ENCODE results near the gene PRDM2.

Gene PRDM2

DNA sequence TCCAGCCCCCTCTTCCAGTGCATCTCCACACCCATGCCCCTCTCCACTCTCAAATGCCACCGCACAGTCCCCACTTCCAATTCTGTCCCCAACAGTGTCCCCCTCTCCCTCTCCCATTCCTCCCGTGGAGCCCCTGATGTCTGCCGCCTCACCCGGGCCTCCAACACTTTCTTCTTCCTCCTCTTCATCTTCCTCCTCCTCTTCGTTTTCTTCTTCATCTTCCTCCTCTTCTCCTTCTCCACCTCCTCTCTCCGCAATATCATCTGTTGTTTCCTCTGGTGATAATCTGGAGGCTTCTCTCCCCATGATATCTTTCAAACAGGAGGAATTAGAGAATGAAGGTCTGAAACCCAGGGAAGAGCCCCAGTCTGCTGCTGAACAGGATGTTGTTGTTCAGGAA is 80.8 kb downstream of the PRDM2 start:
- H3K4me3 ChIP-seq (ENCODE audit: low read depth, low read length): no peak overlapping the region
- TF ChIP-seq, protein P1, sequence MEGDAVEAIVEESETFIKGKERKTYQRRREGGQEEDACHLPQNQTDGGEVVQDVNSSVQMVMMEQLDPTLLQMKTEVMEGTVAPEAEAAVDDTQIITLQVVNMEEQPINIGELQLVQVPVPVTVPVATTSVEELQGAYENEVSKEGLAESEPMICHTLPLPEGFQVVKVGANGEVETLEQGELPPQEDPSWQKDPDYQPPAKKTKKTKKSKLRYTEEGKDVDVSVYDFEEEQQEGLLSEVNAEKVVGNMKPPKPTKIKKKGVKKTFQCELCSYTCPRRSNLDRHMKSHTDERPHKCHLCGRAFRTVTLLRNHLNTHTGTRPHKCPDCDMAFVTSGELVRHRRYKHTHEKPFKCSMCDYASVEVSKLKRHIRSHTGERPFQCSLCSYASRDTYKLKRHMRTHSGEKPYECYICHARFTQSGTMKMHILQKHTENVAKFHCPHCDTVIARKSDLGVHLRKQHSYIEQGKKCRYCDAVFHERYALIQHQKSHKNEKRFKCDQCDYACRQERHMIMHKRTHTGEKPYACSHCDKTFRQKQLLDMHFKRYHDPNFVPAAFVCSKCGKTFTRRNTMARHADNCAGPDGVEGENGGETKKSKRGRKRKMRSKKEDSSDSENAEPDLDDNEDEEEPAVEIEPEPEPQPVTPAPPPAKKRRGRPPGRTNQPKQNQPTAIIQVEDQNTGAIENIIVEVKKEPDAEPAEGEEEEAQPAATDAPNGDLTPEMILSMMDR (IDR thresholded peaks at IDR 0.05; ENCODE audit: low read depth, low read length): no peak
- TF ChIP-seq, protein P2, sequence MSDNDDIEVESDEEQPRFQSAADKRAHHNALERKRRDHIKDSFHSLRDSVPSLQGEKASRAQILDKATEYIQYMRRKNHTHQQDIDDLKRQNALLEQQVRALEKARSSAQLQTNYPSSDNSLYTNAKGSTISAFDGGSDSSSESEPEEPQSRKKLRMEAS (IDR thresholded peaks at IDR 0.05; ENCODE audit: low read depth, low read length): no peak
- TF ChIP-seq POLR2A (IDR thresholded peaks at IDR 0.05; ENCODE audit: extremely low read depth, insufficient read length): no peak
- no peak for TF ChIP-seq MYC (IDR thresholded peaks at IDR 0.05; ENCODE audit: low read depth, low read length)
- no peak for DNase-seq (ENCODE audit: low read depth)

DNA sequence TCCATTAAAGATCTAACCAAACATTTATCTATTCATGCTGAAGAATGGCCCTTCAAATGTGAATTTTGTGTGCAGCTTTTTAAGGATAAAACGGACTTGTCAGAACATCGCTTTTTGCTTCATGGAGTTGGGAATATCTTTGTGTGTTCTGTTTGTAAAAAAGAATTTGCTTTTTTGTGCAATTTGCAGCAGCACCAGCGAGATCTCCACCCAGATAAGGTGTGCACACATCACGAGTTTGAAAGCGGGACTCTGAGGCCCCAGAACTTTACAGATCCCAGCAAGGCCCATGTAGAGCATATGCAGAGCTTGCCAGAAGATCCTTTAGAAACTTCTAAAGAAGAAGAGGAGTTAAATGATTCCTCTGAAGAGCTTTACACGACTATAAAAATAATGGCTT is 81.2 kb downstream of the PRDM2 start:
- DNase-seq (ENCODE audit: low read depth): no peak
- no peak overlapping the region for H3K4me3 ChIP-seq (ENCODE audit: low read depth, low read length)
- TF ChIP-seq, protein P1 (IDR thresholded peaks at IDR 0.05; ENCODE audit: low read depth, low read length): no peak
- no peak for TF ChIP-seq POLR2A (IDR thresholded peaks at IDR 0.05; ENCODE audit: extremely low read depth, insufficient read length)
- TF ChIP-seq, protein P2 (IDR thresholded peaks at IDR 0.05; ENCODE audit: low read depth, low read length): no peak
- TF ChIP-seq MYC (IDR thresholded peaks at IDR 0.05; ENCODE audit: low read depth, low read length): no peak

DNA sequence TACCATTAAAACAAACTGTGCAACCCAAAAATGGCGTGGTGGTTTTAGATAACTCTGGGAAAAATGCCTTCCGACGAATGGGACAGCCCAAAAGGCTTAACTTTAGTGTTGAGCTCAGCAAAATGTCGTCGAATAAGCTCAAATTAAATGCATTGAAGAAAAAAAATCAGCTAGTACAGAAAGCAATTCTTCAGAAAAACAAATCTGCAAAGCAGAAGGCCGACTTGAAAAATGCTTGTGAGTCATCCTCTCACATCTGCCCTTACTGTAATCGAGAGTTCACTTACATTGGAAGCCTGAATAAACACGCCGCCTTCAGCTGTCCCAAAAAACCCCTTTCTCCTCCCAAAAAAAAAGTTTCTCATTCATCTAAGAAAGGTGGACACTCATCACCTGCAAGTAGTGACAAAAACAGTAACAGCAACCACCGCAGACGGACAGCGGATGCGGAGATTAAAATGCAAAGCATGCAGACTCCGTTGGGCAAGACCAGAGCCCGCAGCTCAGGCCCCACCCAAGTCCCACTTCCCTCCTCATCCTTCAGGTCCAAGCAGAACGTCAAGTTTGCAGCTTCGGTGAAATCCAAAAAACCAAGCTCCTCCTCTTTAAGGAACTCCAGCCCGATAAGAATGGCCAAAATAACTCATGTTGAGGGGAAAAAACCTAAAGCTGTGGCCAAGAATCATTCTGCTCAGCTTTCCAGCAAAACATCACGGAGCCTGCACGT is 82.1 kb downstream of the PRDM2 start:
- TF ChIP-seq MYC (IDR thresholded peaks at IDR 0.05; ENCODE audit: low read depth, low read length): no peak
- TF ChIP-seq, protein P1 (IDR thresholded peaks at IDR 0.05; ENCODE audit: low read depth, low read length): no peak
- no peak for TF ChIP-seq POLR2A (IDR thresholded peaks at IDR 0.05; ENCODE audit: extremely low read depth, insufficient read length)
- TF ChIP-seq, protein P2 (IDR thresholded peaks at IDR 0.05; ENCODE audit: low read depth, low read length): no peak
- no peak overlapping the region for H3K4me3 ChIP-seq (ENCODE audit: low read depth, low read length)
- DNase-seq (ENCODE audit: low read depth): no peak

DNA sequence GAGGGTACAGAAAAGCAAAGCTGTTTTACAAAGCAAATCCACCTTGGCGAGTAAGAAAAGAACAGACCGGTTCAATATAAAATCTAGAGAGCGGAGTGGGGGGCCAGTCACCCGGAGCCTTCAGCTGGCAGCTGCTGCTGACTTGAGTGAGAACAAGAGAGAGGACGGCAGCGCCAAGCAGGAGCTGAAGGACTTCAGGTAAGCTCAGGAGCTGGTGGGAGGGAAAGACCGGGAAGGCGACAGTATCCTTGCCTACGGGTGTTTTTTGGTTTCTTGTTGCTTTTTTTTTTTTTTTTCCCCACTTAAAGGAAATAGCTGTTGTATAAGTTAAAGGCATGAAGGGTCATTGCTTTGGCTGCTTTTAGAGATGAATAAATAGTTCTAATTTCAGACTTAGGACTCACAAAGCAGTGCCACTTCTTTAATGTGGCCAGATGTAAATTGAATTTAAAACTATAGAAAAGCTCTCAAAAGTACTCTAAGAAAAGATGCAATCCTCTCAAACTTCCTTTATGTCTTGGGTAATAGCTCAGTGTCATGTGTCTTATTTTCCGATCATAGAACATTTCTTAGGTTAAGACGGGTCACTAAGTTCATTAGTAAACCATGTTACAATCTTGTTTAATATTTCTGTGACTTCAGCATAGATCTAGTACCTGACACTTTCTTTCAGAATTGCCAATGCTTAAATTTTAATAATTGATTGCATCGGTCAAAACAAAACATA is 82.8 kb downstream of the PRDM2 start:
- TF ChIP-seq POLR2A (IDR thresholded peaks at IDR 0.05; ENCODE audit: extremely low read depth, insufficient read length) (no peak), MYC (IDR thresholded peaks at IDR 0.05; ENCODE audit: low read depth, low read length) (no peak)
- TF ChIP-seq, protein P2 (IDR thresholded peaks at IDR 0.05; ENCODE audit: low read depth, low read length): no peak
- TF ChIP-seq, protein P1 (IDR thresholded peaks at IDR 0.05; ENCODE audit: low read depth, low read length): no peak
- no peak for DNase-seq (ENCODE audit: low read depth)
- no peak overlapping the region for H3K4me3 ChIP-seq (ENCODE audit: low read depth, low read length)

DNA sequence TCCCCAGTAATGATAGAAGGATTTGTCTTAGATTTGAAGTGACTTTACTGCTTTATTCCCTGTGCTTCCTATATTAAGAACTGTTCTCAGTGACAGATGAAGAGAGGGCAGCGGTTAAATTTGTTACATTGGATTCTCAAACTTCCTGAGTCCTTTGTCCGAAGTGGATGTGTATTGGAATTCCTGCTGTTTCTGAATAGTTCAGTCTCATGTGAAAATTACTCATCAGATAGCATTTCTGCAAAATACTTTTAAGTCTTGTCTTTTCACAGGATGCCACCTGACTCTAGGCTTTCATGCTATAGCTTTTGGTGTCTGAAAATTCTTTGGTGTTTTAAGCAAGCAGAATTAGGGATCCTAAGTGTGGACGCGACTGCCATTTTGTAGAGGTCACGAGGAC is 83.6 kb downstream of the PRDM2 start:
- DNase-seq (ENCODE audit: low read depth): no peak
- TF ChIP-seq, protein P2 (IDR thresholded peaks at IDR 0.05; ENCODE audit: low read depth, low read length): no peak
- TF ChIP-seq MYC (IDR thresholded peaks at IDR 0.05; ENCODE audit: low read depth, low read length) (no peak), POLR2A (IDR thresholded peaks at IDR 0.05; ENCODE audit: extremely low read depth, insufficient read length) (no peak)
- TF ChIP-seq, protein P1 (IDR thresholded peaks at IDR 0.05; ENCODE audit: low read depth, low read length): no peak
- no peak overlapping the region for H3K4me3 ChIP-seq (ENCODE audit: low read depth, low read length)

All from NB4 (cell line).